ENCODE data around the gene RAD54L. TPM values are rescaled to one million over a fixed set of nuclear protein-coding genes. Genes with fewer than 3 reads are reported as not detected.

RAD54L gene
- total RNA-seq, 1 experiment from 2014 or later: 44.8 TPM

DNA sequence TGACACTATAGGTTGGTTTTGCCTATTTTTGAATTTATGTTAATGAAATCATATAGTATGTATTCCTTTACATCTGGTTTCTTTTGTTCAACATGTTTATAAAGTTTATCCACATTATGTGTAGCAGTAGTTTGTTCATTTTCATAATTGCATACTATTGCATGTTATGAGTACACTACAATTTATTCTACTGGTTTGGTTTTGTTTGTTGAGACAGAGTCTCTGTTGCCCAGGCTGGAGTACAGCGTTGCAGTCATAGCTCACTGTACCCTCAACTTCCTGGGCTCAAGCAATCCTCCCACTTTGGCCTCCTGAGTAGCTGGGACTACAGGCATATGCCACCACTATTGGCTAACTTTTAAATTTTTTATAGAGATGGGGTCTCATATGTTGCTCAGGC is 21.0 kb downstream of the RAD54L start:
- Histone ChIP-seq H3K4me3 (no peak overlapping the region), H3K36me3 (ENCODE audit: low read depth) (peaks cover 21% of the 10 kb centered on the region; the same call in 1 of the 2 replicates), H3K4me1 (replicated peaks; ENCODE audit: insufficient read depth) (no peaks in the 10 kb centered on the region), H3K79me2 (ENCODE audit: low read depth) (no peaks in the 10 kb centered on the region), H3K27ac (no peak overlapping the region), H4K20me1 (ENCODE audit: insufficient read depth) (no peaks in the 10 kb centered on the region), H3K4me2 (no peak overlapping the region), H3K27me3 (ENCODE audit: insufficient read depth, low read depth) (no peaks in the 10 kb centered on the region), H3F3A (ENCODE audit: insufficient read depth, low read depth) (no peaks in the 10 kb centered on the region; the same call in 1 of the 2 replicates), H3K9me3 (ENCODE audit: insufficient read depth, low read depth) (no peaks in the 10 kb centered on the region), H2AFZ (no peak overlapping the region), H3K9me2 (ENCODE audit: insufficient read depth) (no peaks in the 10 kb centered on the region)
- intact Hi-C loops (cut with micrococcal nuclease; ENCODE audit: unreplicated experiment): no loop called here
- BruUV-seq (replicated peaks): no TSS peak
- ChIA-PET CTCF (no interaction called here), POLR2A (ENCODE audit: unreplicated experiment) (no interaction called here)
- DNase-seq: no peak
- TF ChIP-seq EZH2 (IDR thresholded peaks at IDR 0.05; ENCODE audit: low read depth): no peak

GRCh38 chr1:46274225-46275029 is 26.9 kb downstream of the RAD54L start:
- ChIA-PET CTCF (interaction anchor here (0.6 to 0.7 kb wide), 2 partner anchors 16 to 88 kb away, joined by 3 read pairs; no protein-coding TSS in a partner anchor), POLR2A (ENCODE audit: unreplicated experiment) (no interaction called here)
- H3K4me1 ChIP-seq (replicated peaks; ENCODE audit: insufficient read depth): no peaks in the 10 kb centered on the region
- H3K9me3 ChIP-seq (ENCODE audit: insufficient read depth, low read depth): no peaks in the 10 kb centered on the region
- H3K27me3 ChIP-seq (ENCODE audit: insufficient read depth, low read depth): no peaks in the 10 kb centered on the region
- no peak for DNase-seq
- H3K4me2 ChIP-seq: no peak overlapping the region
- peaks cover 14% of the 10 kb centered on the region; the same call in 1 of the 2 replicates for H3K36me3 ChIP-seq (ENCODE audit: low read depth)
- H3K27ac ChIP-seq: no peak overlapping the region
- no peaks in the 10 kb centered on the region for H3K9me2 ChIP-seq (ENCODE audit: insufficient read depth)
- BruUV-seq (replicated peaks): no TSS peak
- no peaks in the 10 kb centered on the region for H4K20me1 ChIP-seq (ENCODE audit: insufficient read depth)
- H3F3A ChIP-seq (ENCODE audit: insufficient read depth, low read depth): peaks cover 20% of the 10 kb centered on the region
- H2AFZ ChIP-seq: no peak overlapping the region
- TF ChIP-seq CTCF (conservative IDR thresholded peaks at IDR 0.05): no peak
- TF ChIP-seq EZH2 (IDR thresholded peaks at IDR 0.05; ENCODE audit: low read depth): no peak
- no peak overlapping the region for H3K4me3 ChIP-seq
- no peaks in the 10 kb centered on the region for H3K79me2 ChIP-seq (ENCODE audit: low read depth)
- intact Hi-C loops (cut with micrococcal nuclease; ENCODE audit: unreplicated experiment): no loop called here

GRCh38 chr1:46275030-46275337 is 27.4 kb downstream of the RAD54L start:
- Histone ChIP-seq H4K20me1 (ENCODE audit: insufficient read depth) (no peaks in the 10 kb centered on the region), H3K4me3 (no peak overlapping the region), H3K9me2 (ENCODE audit: insufficient read depth) (no peaks in the 10 kb centered on the region), H3K9me3 (ENCODE audit: insufficient read depth, low read depth) (no peaks in the 10 kb centered on the region), H2AFZ (no peak overlapping the region), H3F3A (ENCODE audit: insufficient read depth, low read depth) (peaks cover 20% of the 10 kb centered on the region; the same call in 1 of the 2 replicates), H3K79me2 (ENCODE audit: low read depth) (no peaks in the 10 kb centered on the region), H3K4me2 (no peak overlapping the region), H3K36me3 (ENCODE audit: low read depth) (peaks cover 16% of the 10 kb centered on the region; the same call in 1 of the 2 replicates), H3K27ac (no peak overlapping the region), H3K4me1 (replicated peaks; ENCODE audit: insufficient read depth) (no peaks in the 10 kb centered on the region), H3K27me3 (ENCODE audit: insufficient read depth, low read depth) (no peaks in the 10 kb centered on the region)
- BruUV-seq (replicated peaks): no TSS peak
- DNase-seq: no peak
- TF ChIP-seq CTCF (conservative IDR thresholded peaks at IDR 0.05) (no peak), EZH2 (IDR thresholded peaks at IDR 0.05; ENCODE audit: low read depth) (no peak)
- POLR2A ChIA-PET (ENCODE audit: unreplicated experiment): interaction anchor here (0.9 kb wide), 1 partner anchor 18 kb away, joined by 3 read pairs; no protein-coding TSS in a partner anchor
- intact Hi-C loops (cut with micrococcal nuclease; ENCODE audit: unreplicated experiment): no loop called here
- CTCF ChIA-PET: interaction anchor here (0.6 kb wide), 1 partner anchor 15 kb away, joined by 3 read pairs; no protein-coding TSS in a partner anchor

All from PC-9 (cell line).